Measurements from ENCODE around the gene METTL6.
"Not testable (repeated sequence)": the region's sequence is repeated elsewhere in the genome, so short reads cannot be mapped to it uniquely, and the experiment has no call there.

Gene METTL6

GRCh38 chr3:15403495-15403894, 23.8 kb downstream of the METTL6 start:
- DNase-seq (ENCODE audit: low spot score) = no peak

GRCh38 chr3:15401936-15402335, 25.4 kb downstream of the METTL6 start:
- DNase-seq (ENCODE audit: low spot score) = no peak

- peak; percentile 14 for DNase-seq (ENCODE audit: low spot score)
These were observed 27.4 kb downstream of the METTL6 start for GRCh38 chr3:15399970-15400369.

- peak; percentile 61 for DNase-seq (ENCODE audit: low spot score)
These were observed 28.6 kb downstream of the METTL6 start for GRCh38 chr3:15398731-15399133.

GRCh38 chr3:15393252-15393651, 34.1 kb downstream of the METTL6 start:
- not testable (repeated sequence) for DNase-seq (ENCODE audit: low spot score)

- no peak for DNase-seq (ENCODE audit: low spot score)
These were observed 36.3 kb downstream of the METTL6 start for GRCh38 chr3:15391007-15391406.

GRCh38 chr3:15390460-15390859, 36.9 kb downstream of the METTL6 start:
- no peak for DNase-seq (ENCODE audit: low spot score)

- DNase-seq (ENCODE audit: low spot score) = not testable (repeated sequence)
These were observed 39.0 kb downstream of the METTL6 start for GRCh38 chr3:15388335-15388734.

- DNase-seq (ENCODE audit: low spot score) = no peak
These were observed 39.6 kb downstream of the METTL6 start for GRCh38 chr3:15387735-15388134.

- no peak for DNase-seq (ENCODE audit: low spot score)
These were observed 40.2 kb downstream of the METTL6 start for GRCh38 chr3:15387171-15387581.

- not testable (repeated sequence) for DNase-seq (ENCODE audit: low spot score)
These were observed 40.7 kb downstream of the METTL6 start for GRCh38 chr3:15386654-15386955.

- DNase-seq (ENCODE audit: low spot score) = no peak
These were observed 41.3 kb downstream of the METTL6 start for GRCh38 chr3:15385901-15386653.

- not testable (repeated sequence) for DNase-seq (ENCODE audit: low spot score)
These were observed 42.1 kb downstream of the METTL6 start for GRCh38 chr3:15385238-15385695.

- DNase-seq (ENCODE audit: low spot score) = no peak
These were observed 42.7 kb downstream of the METTL6 start for GRCh38 chr3:15384510-15385237.

GRCh38 chr3:15382405-15382923, 44.9 kb downstream of the METTL6 start:
- DNase-seq (ENCODE audit: low spot score) = no peak

- DNase-seq (ENCODE audit: low spot score) = no peak
These were observed 46.1 kb downstream of the METTL6 start for GRCh38 chr3:15380980-15381890.

GRCh38 chr3:15377961-15378791, 49.2 kb downstream of the METTL6 start:
- peak; percentile 96 for DNase-seq (ENCODE audit: low spot score)

GRCh38 chr3:15375461-15376000, 51.8 kb downstream of the METTL6 start:
- no peak for DNase-seq (ENCODE audit: low spot score)

GRCh38 chr3:15372918-15373317, 54.4 kb downstream of the METTL6 start:
- DNase-seq (ENCODE audit: low spot score) = no peak

GRCh38 chr3:15368561-15369135, 58.7 kb downstream of the METTL6 start:
- no peak for DNase-seq (ENCODE audit: low spot score)

GRCh38 chr3:15367059-15367458, 60.3 kb downstream of the METTL6 start:
- peak; percentile 29 for DNase-seq (ENCODE audit: low spot score)

Data from CD4-positive, alpha-beta T cell treated with Interleukin-2 at 100 ng/mL for 4 hours (primary cell).